A673 (cell line): ENCODE data around the gene TSR3. TPM values are rescaled to one million over a fixed set of nuclear protein-coding genes. Genes with fewer than 3 reads are reported as not detected.

Experiments used
- BruUV-seq: library from RNA; stranded (reverse); fragments of 400-500 nt; replicated peaks from 2 replicates; lab custom pipeline; 2021; lab: Mats Ljungman, UMichigan
- CTCF ChIA-PET: fragments of 300-600 bp; sonication (Branson Sonifier 250); formaldehyde crosslinking; loops from one replicate; lab custom pipeline; 2022; ENCODE audit warnings: antibody characterized with exemption; lab: Charles Lee
- POLR2A ChIA-PET: fragments of 300-600 bp; sonication (Branson Sonifier 250); formaldehyde crosslinking; loops from one replicate; lab custom pipeline; 2022; ENCODE audit warnings: antibody characterized with exemption; ENCODE audit not compliant: low non-redundant PET; lab: Charles Lee
- DNase-seq: peaks from one replicate; pipeline ENCODE4 v3.0.0-alpha.2; 2015; ENCODE audit warnings: low spot score
- H3K27ac ChIP-seq: fragments of 200-600 bp; sonication (generic); 2 replicates; pipeline ENCODE4 v1.5.1; 2016; ENCODE audit warnings: mixed run types, low read depth, mild to moderate bottlenecking, mixed read lengths, antibody characterized with exemption, low read length; ENCODE audit not compliant: poor library complexity, severe bottlenecking
- H3K27me3 ChIP-seq: fragments of 200-600 bp; sonication (generic); replicated peaks from 2 replicates; pipeline ENCODE4 v1.6.1; 2017; ENCODE audit warnings: mixed run types, low read depth, mild to moderate bottlenecking, mixed read lengths, antibody characterized with exemption, low read length; ENCODE audit not compliant: insufficient read depth, poor library complexity
- H3K36me3 ChIP-seq: fragments of 200-600 bp; sonication (generic); 2 replicates; pipeline ENCODE4 v1.6.1; 2016; ENCODE audit warnings: mixed run types, mild to moderate bottlenecking, mixed read lengths, antibody characterized with exemption, low read length; ENCODE audit not compliant: insufficient read depth, poor library complexity, severe bottlenecking
- H3K4me1 ChIP-seq: fragments of 200-600 bp; sonication (generic); 2 replicates; pipeline ENCODE4 v1.6.1; 2017; ENCODE audit warnings: mixed run types, mild to moderate bottlenecking, mixed read lengths, antibody characterized with exemption, low read length; ENCODE audit not compliant: insufficient read depth, poor library complexity, severe bottlenecking
- H3K4me3 ChIP-seq: fragments of 200-600 bp; sonication (generic); 2 replicates; pipeline ENCODE4 v1.5.1; 2016; ENCODE audit warnings: low read depth, mixed run types, mild to moderate bottlenecking, mixed read lengths, low read length; ENCODE audit not compliant: poor library complexity, severe bottlenecking
- H3K9me3 ChIP-seq: fragments of 200-600 bp; sonication (generic); 2 replicates; pipeline ENCODE4 v1.6.1; 2016; ENCODE audit warnings: mixed run types, low read depth, mild to moderate bottlenecking, mixed read lengths, antibody characterized with exemption, low read length; ENCODE audit not compliant: poor library complexity, severe bottlenecking
- CTCF ChIP-seq: fragments of 300-800, 200-600 bp; sonication (generic); conservative IDR thresholded peaks from 2 replicates; pipeline ENCODE4 v1.5.1; 2017; ENCODE audit warnings: low read depth, mild to moderate bottlenecking, antibody characterized with exemption, low read length, moderate library complexity, mixed read lengths
- EZH2 ChIP-seq: fragments of 200-600 bp; sonication (generic); IDR thresholded peaks from 2 replicates; pipeline ENCODE4 v1.6.1; 2017; ENCODE audit warnings: borderline replicate concordance, low read depth, mild to moderate bottlenecking, mixed read lengths, antibody characterized with exemption, low read length; ENCODE audit not compliant: poor library complexity, severe bottlenecking
- intact Hi-C: fragments of 100-400 bp; cut with micrococcal nuclease; formaldehyde crosslinking; loops from one replicate; pipeline ENCODE4 v1.10.0; 2022; ENCODE audit not compliant: unreplicated experiment
- total RNA-seq: library from RNA; stranded (reverse); gene quantifications from 2 replicates; pipeline ENCODE4 v1.2.3, GENCODE V29; 2021

TSR3 gene
- total RNA-seq, 1 experiment from 2014 or later = 57.2 TPM

- H3K27me3 ChIP-seq = no peaks in the 10 kb centered on the region
- no peaks in the 10 kb centered on the region for H3K9me3 ChIP-seq
- no peak overlapping the region for H3K4me3 ChIP-seq
- ChIA-PET POLR2A (no interaction called here), CTCF (interaction anchor here (0.6 kb wide), 1 partner anchor 15 kb away, joined by 6 read pairs; no protein-coding TSS in a partner anchor)
- H3K36me3 ChIP-seq = no peaks in the 10 kb centered on the region
- DNase-seq = no peak
- no TSS peak for BruUV-seq
- H3K4me1 ChIP-seq = no peaks in the 10 kb centered on the region
- no peak overlapping the region for H3K27ac ChIP-seq
- intact Hi-C loops = no loop called here
- TF ChIP-seq CTCF (no peak), EZH2 (no peak)
Observed at GRCh38 chr16:1394367-1394951, 42.8 kb upstream of the TSR3 start.

GRCh38 chr16:1393613-1394176 lies 42.0 kb upstream of the TSR3 start:
- Histone ChIP-seq H3K4me1 (no peaks in the 10 kb centered on the region), H3K27ac (no peak overlapping the region), H3K36me3 (no peaks in the 10 kb centered on the region), H3K4me3 (no peak overlapping the region), H3K9me3 (no peaks in the 10 kb centered on the region), H3K27me3 (no peaks in the 10 kb centered on the region)
- intact Hi-C loops = no loop called here
- BruUV-seq = no TSS peak
- POLR2A ChIA-PET = no interaction called here
- DNase-seq = no peak
- TF ChIP-seq CTCF (no peak), EZH2 (no peak)
- CTCF ChIA-PET = interaction anchor here (0.6 kb wide), 1 partner anchor 14 kb away, joined by 6 read pairs; no protein-coding TSS in a partner anchor

- Histone ChIP-seq H3K27me3 (no peaks in the 10 kb centered on the region), H3K9me3 (no peaks in the 10 kb centered on the region), H3K4me1 (no peaks in the 10 kb centered on the region), H3K27ac (no peak overlapping the region), H3K4me3 (no peak overlapping the region), H3K36me3 (no peaks in the 10 kb centered on the region)
- TF ChIP-seq EZH2 (no peak), CTCF (no peak)
- ChIA-PET POLR2A (no interaction called here), CTCF (no interaction called here)
- intact Hi-C loops = no loop called here
- BruUV-seq = no TSS peak
- no peak for DNase-seq
Observed at GRCh38 chr16:1392826-1393225, 41.1 kb upstream of the TSR3 start.
